Subcutaneous adipose tissue (tissue), 4 donors: ENCODE results near the gene FMR1. TPM values are rescaled to one million over a fixed set of nuclear protein-coding genes. Genes with fewer than 3 reads are reported as not detected.

Experiments
- CTCF ChIP-seq: fragments of 450-650 bp; IDR thresholded peaks from one replicate; pipeline ENCODE4 v1.5.1; 2016; ENCODE audit warnings: low read depth, mild to moderate bottlenecking, control low read depth, antibody characterized with exemption, moderate library complexity
- small RNA-seq: library from RNA; depleted of rRNA; stranded (forward); fragments of <200 nt; gene quantifications from one replicate; pipeline ENCODE3, GENCODE V24; 2016
- total RNA-seq, 4 donors: library from RNA; depleted of rRNA; stranded (reverse); fragments of >200 nt; gene quantifications; one replicate each; pipeline ENCODE4 v1.1.0, GENCODE V29; 2016

The FMR1 gene
- total RNA-seq, 4 donors from 2014 or later: 30.3 to 51.7 (median 37.9) TPM

- TF ChIP-seq CTCF: no peak
Observed at GRCh38 chrX:147981038-147981752, 69.5 kb downstream of the FMR1 start, which contains the start of gene FMR1NB. FMR1NB (plus strand) TSS chrX:147981337; CDS start chrX:147981403, 66 bp downstream.

Small RNAs within 50 kb of the gene (small RNA-seq; reads per million reads assigned to genes)
- gene RF02118: not detected

Other genes starting within 250 kb of the FMR1 start
- not detected for gene FMR1NB, start 69.4 kb downstream of the FMR1 start, total RNA-seq